A549 (cell line): Measurements from ENCODE around the gene TAX1BP1. TPM values are rescaled to one million over a fixed set of nuclear protein-coding genes. Genes with fewer than 3 reads are reported as not detected.

Experiments
- ATAC-seq, 2 experiments: fragments of 200-7000 bp in 1 of 2; fragments of >200 bp in 1 of 2; cut with Nextera tagmentation in 1 of 2; cut with Tn5 transposase in 1 of 2; 3 replicates each; pipeline versions ENCODE4 v1.8.0 to v1.9.1; 2018 to 2020; ENCODE audit warnings: mild to moderate bottlenecking in 1 of 2, moderate library complexity in 1 of 2
- CTCF ChIA-PET: fragments of 300-600 bp; sonication (Branson Sonifier 250); formaldehyde crosslinking; extraction: SDS; loops from one replicate; lab custom pipeline; 2021; ENCODE audit warnings: antibody characterized with exemption, inconsistent platforms; lab: Yijun Ruan, JAX
- POLR2A ChIA-PET: fragments of 350-600 bp; formaldehyde crosslinking; extraction: SDS; loops from one replicate; lab custom pipeline; 2021; ENCODE audit warnings: antibody characterized with exemption, inconsistent platforms; lab: Yijun Ruan, JAX
- DNase-seq, 2 experiments: peaks; one replicate each; pipeline versions ENCODE4 v3.0.0 to v3.0.0-alpha.2; 2011 to 2016; ENCODE audit warnings: low read depth in 1 of 2, low spot score in 1 of 2
- FAIRE-seq: peaks from 2 replicates; lab custom pipeline; 2011; peaks lifted over from hg19 to GRCh38; lab: Jason Lieb, UNC
- H3K27ac ChIP-seq, 2 experiments: fragments of >200 bp; sonication (Bioruptor Twin); formaldehyde crosslinking; 3 replicates each; pipeline ENCODE4 v1.5.1; 2016 to 2017
- H3K4me1 ChIP-seq: fragments of >200 bp; sonication (Bioruptor Twin); formaldehyde crosslinking; 3 replicates; pipeline ENCODE4 v1.6.1; 2016
- H3K4me2 ChIP-seq: fragments of >200 bp; sonication (Bioruptor Twin); formaldehyde crosslinking; 3 replicates; pipeline ENCODE4 v1.6.1; 2016
- H3K4me3 ChIP-seq: fragments of >200 bp; sonication (Bioruptor Twin); formaldehyde crosslinking; 3 replicates; pipeline ENCODE4 v1.5.1; 2016
- H3K9me3 ChIP-seq: fragments of >200 bp; sonication (Bioruptor Twin); formaldehyde crosslinking; 3 replicates; pipeline ENCODE4 v1.6.1; 2016
- BHLHE40 ChIP-seq: IDR thresholded peaks from 2 replicates; pipeline ENCODE4 v1.6.1; 2012; ENCODE audit warnings: low read depth, low read length, inconsistent platforms
- CBX2 ChIP-seq: fragments of 200-600 bp; sonication (generic); IDR thresholded peaks from 2 replicates; pipeline ENCODE4 v1.6.1; 2016; ENCODE audit warnings: low read depth, mild to moderate bottlenecking, borderline replicate concordance
- CEBPB ChIP-seq, 2 experiments: fragments of >200 bp in 1 of 2; sonication (Bioruptor Twin) in 1 of 2; formaldehyde crosslinking in 1 of 2; IDR thresholded peaks; 2 replicates each; pipeline ENCODE4 v1.6.1; 2012 to 2016
- CHD4 ChIP-seq: fragments of 200-600 bp; sonication (generic); IDR thresholded peaks from 2 replicates; pipeline ENCODE4 v1.6.1; 2016; ENCODE audit warnings: antibody characterized with exemption, mild to moderate bottlenecking, borderline replicate concordance
- EHF ChIP-seq: fragments of 250-450 bp; sonication (Bioruptor Pico); IDR thresholded peaks from 2 replicates; pipeline ENCODE4 v1.5.0; 2020; ENCODE audit warnings: mild to moderate bottlenecking
- FOSB ChIP-seq: fragments of 250-450 bp; sonication (Bioruptor Pico); IDR thresholded peaks from 2 replicates; pipeline ENCODE4 v1.5.0; 2020; ENCODE audit warnings: mild to moderate bottlenecking, moderate library complexity
- GATA3 ChIP-seq: IDR thresholded peaks from 2 replicates; pipeline ENCODE4 v1.6.1; 2012; ENCODE audit warnings: borderline replicate concordance
- HDAC2 ChIP-seq: fragments of 200-600 bp; sonication (generic); IDR thresholded peaks from 2 replicates; pipeline ENCODE4 v1.6.1; 2016
- HEYL ChIP-seq: fragments of 250-450 bp; sonication (Bioruptor Pico); IDR thresholded peaks from 2 replicates; pipeline ENCODE4 v1.8.0; 2021; ENCODE audit warnings: mild to moderate bottlenecking, moderate library complexity
- HOXB13 ChIP-seq: fragments of 250-450 bp; sonication (Bioruptor Pico); IDR thresholded peaks from 2 replicates; pipeline ENCODE4 v1.5.0; 2020; ENCODE audit warnings: low read depth, mild to moderate bottlenecking, moderate library complexity
- KDM5A ChIP-seq: fragments of 200-600 bp; sonication (generic); IDR thresholded peaks from 2 replicates; pipeline ENCODE4 v1.6.1; 2016; ENCODE audit warnings: antibody characterized with exemption, mild to moderate bottlenecking
- MAFK ChIP-seq: fragments of 450-650 bp; IDR thresholded peaks from 2 replicates; pipeline ENCODE4 v1.6.1; 2014; ENCODE audit not compliant: partially characterized antibody
- MAZ ChIP-seq: fragments of 150-350 bp; IDR thresholded peaks from 2 replicates; pipeline ENCODE4 v1.6.1; 2014; ENCODE audit warnings: antibody characterized with exemption, low read depth, low read length, borderline replicate concordance
- PHF8 ChIP-seq: fragments of 200-600 bp; sonication (generic); IDR thresholded peaks from 2 replicates; pipeline ENCODE4 v1.6.1; 2016; ENCODE audit warnings: low read depth, mild to moderate bottlenecking, antibody characterized with exemption, moderate library complexity, borderline replicate concordance
- POLR2A ChIP-seq: IDR thresholded peaks from 2 replicates; pipeline ENCODE4 v1.6.1; 2012; ENCODE audit warnings: mild to moderate bottlenecking, low read length
- RFX5 ChIP-seq: fragments of 450-650 bp; IDR thresholded peaks from 2 replicates; pipeline ENCODE4 v1.7.1; 2014; ENCODE audit warnings: antibody characterized with exemption, mild to moderate bottlenecking, moderate library complexity
- SMC3 ChIP-seq: fragments of >200 bp; sonication (Bioruptor Twin); formaldehyde crosslinking; IDR thresholded peaks from 3 replicates; pipeline ENCODE4 v1.6.1; 2018; ENCODE audit warnings: inconsistent platforms
- SREBF2 ChIP-seq: fragments of 450-650 bp; IDR thresholded peaks from 2 replicates; pipeline ENCODE4 v1.6.1; 2014; ENCODE audit warnings: mild to moderate bottlenecking, moderate library complexity
- TFCP2L1 ChIP-seq: fragments of 250-450 bp; sonication (Bioruptor Pico); IDR thresholded peaks from 2 replicates; pipeline ENCODE4 v1.5.0; 2021; ENCODE audit warnings: mild to moderate bottlenecking
- TP53 ChIP-seq: fragments of 250-450 bp; sonication (Bioruptor Pico); IDR thresholded peaks from 2 replicates; pipeline ENCODE4 v1.5.0; 2021; ENCODE audit warnings: mild to moderate bottlenecking, moderate library complexity
- ZNF302 ChIP-seq: fragments of 250-450 bp; sonication (Bioruptor Pico); IDR thresholded peaks from 2 replicates; pipeline ENCODE4 v1.9.0; 2021; ENCODE audit warnings: inconsistent platforms, mild to moderate bottlenecking, moderate library complexity
- ZSCAN20 ChIP-seq: fragments of 250-450 bp; sonication (Bioruptor Pico); IDR thresholded peaks from 2 replicates; pipeline ENCODE4 v1.8.0; 2022; ENCODE audit warnings: mild to moderate bottlenecking, moderate library complexity
- WGBS: methylation state at CpG from one replicate; pipeline ENCODE4 v1.1.6; 2017; ENCODE audit errors: missing lambda C conversion rate; 5-methylcytosine and 5-hydroxymethylcytosine counted together
- polyA plus RNA-seq, 4 experiments: library from polyadenylated mRNA; depleted of rRNA in 3 of 4; stranded (reverse); fragments of >200 nt; fragmentation: RNase III in 1 of 4; extraction: RNeasy Plus Mini Kit Qiagen cat#74134 plus additional on column Dnase treatment in 1 of 4; gene quantifications; 2 replicates in 3 of 4; 3 replicates in 1 of 4; pipeline ENCODE4 v1.2.3, GENCODE V29; 2011 to 2017
- TF ChIP-seq, protein P1 (sequence below): fragments of >200 bp; sonication (Bioruptor Twin); formaldehyde crosslinking; IDR thresholded peaks from 3 replicates; pipeline ENCODE4 v1.6.1; 2016
- TF ChIP-seq, protein P2 (sequence below): IDR thresholded peaks from 2 replicates; pipeline ENCODE4 v1.6.1; 2012; ENCODE audit warnings: low read depth, borderline replicate concordance
- TF ChIP-seq, protein P3 (sequence below): IDR thresholded peaks from 2 replicates; pipeline ENCODE4 v1.6.1; 2012
- TF ChIP-seq, protein P4 (sequence below): fragments of 450-650 bp; IDR thresholded peaks from 2 replicates; pipeline ENCODE4 v1.6.1; 2014; ENCODE audit warnings: antibody characterized with exemption
- TF ChIP-seq, protein P5 (sequence below): fragments of 250-450 bp; sonication (Bioruptor Pico); IDR thresholded peaks from 2 replicates; pipeline ENCODE4 v1.5.0; 2021; ENCODE audit warnings: mild to moderate bottlenecking, moderate library complexity, borderline replicate concordance
- TF ChIP-seq, protein P6 (sequence below): IDR thresholded peaks from 2 replicates; pipeline ENCODE4 v1.6.1; 2012

TAX1BP1 gene
- polyA plus RNA-seq, 2 of the 4 experiments (the other 2 are of a cell fraction): 105 to 180 TPM

DNA sequence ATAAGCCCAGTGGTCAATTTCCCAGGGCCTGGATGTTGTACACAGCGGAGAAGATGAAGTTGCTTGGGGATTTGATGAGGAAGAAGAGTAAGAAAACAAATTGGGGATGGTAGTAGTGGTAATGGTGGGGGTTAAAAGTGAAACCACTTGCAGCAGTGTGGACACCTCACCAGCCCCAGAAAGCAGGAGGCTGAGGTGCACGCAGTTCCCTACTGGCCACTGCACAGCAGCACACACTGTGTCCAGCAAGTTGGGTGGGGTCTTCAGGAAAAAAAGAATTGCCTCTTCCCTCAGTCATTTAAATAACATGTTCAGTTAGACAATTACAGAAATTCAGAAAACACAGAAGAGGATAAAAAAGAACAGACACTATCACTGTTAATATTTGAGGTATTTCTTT lies 96.6 kb downstream of the TAX1BP1 start (continued):
- TF ChIP-seq, protein P1, sequence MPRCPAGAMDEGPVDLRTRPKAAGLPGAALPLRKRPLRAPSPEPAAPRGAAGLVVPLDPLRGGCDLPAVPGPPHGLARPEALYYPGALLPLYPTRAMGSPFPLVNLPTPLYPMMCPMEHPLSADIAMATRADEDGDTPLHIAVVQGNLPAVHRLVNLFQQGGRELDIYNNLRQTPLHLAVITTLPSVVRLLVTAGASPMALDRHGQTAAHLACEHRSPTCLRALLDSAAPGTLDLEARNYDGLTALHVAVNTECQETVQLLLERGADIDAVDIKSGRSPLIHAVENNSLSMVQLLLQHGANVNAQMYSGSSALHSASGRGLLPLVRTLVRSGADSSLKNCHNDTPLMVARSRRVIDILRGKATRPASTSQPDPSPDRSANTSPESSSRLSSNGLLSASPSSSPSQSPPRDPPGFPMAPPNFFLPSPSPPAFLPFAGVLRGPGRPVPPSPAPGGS: no peak
- no peak for TF ChIP-seq KDM5A

DNA sequence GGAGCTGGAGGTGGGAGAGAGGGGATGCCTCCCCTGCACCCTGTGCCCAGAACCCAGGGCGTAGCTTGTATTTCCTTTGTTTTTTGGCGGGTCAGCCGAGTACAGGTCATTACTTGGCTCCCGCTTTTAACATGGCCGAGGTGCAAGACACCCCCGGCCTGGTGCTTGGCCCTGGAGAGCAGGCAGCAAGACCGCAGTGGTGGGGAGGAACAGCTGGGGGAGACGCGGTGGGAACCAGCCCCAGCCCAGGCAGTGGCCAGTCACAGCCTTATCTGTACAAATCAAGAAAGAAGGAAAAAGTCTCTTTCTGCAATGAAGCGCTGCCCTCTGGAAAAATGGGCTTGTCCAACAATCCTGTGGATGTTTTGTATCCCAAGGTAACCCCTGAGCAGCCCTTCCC lies 99.1 kb downstream of the TAX1BP1 start:
- ChIA-PET CTCF (interaction anchor here (0.6 to 2.3 kb wide), 7 partner anchors 10 to 603 kb away, joined by 3 to 8 read pairs (median 3); no protein-coding TSS in a partner anchor), POLR2A (no interaction called here)
- no peak overlapping the region for H3K4me2 ChIP-seq
- no peaks in the 10 kb centered on the region for H3K4me1 ChIP-seq
- 92% methylated on average over 10 of the region's 10 CpGs for WGBS
- H3K27ac ChIP-seq: no peak overlapping the region
- no peak for FAIRE-seq
- no peak overlapping the region for H3K4me3 ChIP-seq
- H3K9me3 ChIP-seq: no peaks in the 10 kb centered on the region
- no peak for TF ChIP-seq TFCP2L1
- no peak for TF ChIP-seq SMC3
- no peak for TF ChIP-seq MAFK
- TF ChIP-seq, protein P2, sequence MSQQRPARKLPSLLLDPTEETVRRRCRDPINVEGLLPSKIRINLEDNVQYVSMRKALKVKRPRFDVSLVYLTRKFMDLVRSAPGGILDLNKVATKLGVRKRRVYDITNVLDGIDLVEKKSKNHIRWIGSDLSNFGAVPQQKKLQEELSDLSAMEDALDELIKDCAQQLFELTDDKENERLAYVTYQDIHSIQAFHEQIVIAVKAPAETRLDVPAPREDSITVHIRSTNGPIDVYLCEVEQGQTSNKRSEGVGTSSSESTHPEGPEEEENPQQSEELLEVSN: no peak
- TF ChIP-seq FOSB (CRISPR knock-in tag): no peak
- no peak for TF ChIP-seq HDAC2
- TF ChIP-seq, protein P3, sequence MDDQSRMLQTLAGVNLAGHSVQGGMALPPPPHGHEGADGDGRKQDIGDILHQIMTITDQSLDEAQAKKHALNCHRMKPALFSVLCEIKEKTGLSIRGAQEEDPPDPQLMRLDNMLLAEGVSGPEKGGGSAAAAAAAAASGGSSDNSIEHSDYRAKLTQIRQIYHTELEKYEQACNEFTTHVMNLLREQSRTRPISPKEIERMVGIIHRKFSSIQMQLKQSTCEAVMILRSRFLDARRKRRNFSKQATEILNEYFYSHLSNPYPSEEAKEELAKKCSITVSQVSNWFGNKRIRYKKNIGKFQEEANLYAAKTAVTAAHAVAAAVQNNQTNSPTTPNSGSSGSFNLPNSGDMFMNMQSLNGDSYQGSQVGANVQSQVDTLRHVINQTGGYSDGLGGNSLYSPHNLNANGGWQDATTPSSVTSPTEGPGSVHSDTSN: no peak
- TF ChIP-seq ZSCAN20: no peak
- TF ChIP-seq CHD4: no peak
- no peak for TF ChIP-seq POLR2A
- TF ChIP-seq SREBF2: no peak
- TF ChIP-seq MAZ: no peak
- TF ChIP-seq CBX2: no peak
- TF ChIP-seq EHF: no peak
- TF ChIP-seq, protein P4, sequence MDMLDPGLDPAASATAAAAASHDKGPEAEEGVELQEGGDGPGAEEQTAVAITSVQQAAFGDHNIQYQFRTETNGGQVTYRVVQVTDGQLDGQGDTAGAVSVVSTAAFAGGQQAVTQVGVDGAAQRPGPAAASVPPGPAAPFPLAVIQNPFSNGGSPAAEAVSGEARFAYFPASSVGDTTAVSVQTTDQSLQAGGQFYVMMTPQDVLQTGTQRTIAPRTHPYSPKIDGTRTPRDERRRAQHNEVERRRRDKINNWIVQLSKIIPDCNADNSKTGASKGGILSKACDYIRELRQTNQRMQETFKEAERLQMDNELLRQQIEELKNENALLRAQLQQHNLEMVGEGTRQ: no peak
- no peak for TF ChIP-seq HEYL (CRISPR knock-in tag)
- TF ChIP-seq, protein P5, sequence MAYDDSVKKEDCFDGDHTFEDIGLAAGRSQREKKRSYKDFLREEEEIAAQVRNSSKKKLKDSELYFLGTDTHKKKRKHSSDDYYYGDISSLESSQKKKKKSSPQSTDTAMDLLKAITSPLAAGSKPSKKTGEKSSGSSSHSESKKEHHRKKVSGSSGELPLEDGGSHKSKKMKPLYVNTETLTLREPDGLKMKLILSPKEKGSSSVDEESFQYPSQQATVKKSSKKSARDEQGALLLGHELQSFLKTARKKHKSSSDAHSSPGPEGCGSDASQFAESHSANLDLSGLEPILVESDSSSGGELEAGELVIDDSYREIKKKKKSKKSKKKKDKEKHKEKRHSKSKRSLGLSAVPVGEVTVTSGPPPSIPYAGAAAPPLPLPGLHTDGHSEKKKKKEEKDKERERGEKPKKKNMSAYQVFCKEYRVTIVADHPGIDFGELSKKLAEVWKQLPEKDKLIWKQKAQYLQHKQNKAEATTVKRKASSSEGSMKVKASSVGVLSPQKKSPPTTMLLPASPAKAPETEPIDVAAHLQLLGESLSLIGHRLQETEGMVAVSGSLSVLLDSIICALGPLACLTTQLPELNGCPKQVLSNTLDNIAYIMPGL (CRISPR knock-in tag): no peak
- TF ChIP-seq, all 56 proteins: peak for 0
- ATAC-seq (no peak), DNase-seq (no peak)

DNA sequence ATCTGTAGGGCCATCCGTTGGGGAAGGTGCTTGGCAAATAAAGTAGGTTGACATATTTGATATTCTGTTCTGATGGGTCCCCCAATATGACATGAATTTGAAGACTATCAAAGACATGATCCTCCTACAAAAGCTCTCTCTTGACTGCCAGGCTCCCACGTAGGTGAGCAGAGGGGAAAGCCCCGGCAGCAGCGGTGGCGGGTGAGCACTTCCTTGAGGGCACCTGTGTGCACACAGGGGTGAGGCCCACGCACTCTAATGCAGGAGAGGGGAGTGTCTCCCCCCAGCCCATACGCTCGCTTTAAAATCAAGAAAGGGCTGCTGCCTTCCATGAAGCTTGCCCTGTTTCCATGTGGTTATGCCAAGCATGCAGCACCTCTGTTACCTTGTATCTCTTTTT lies 100.4 kb downstream of the TAX1BP1 start:
- no peak for FAIRE-seq
- Histone ChIP-seq H3K4me2 (no peak overlapping the region), H3K4me1 (no peaks in the 10 kb centered on the region), H3K27ac (no peak overlapping the region), H3K4me3 (no peak overlapping the region), H3K9me3 (no peaks in the 10 kb centered on the region)
- DNase-seq: no peak
- no peak for ATAC-seq
- POLR2A ChIA-PET: no interaction called here
- 94% methylated on average over 8 of the region's 8 CpGs for WGBS
- CTCF ChIA-PET: interaction anchor here (0.7 to 2.3 kb wide), 5 partner anchors 28 to 256 kb away, joined by 3 to 8 read pairs (median 3); no protein-coding TSS in a partner anchor
- no peak for TF ChIP-seq PHF8
- TF ChIP-seq, protein P5 (CRISPR knock-in tag): no peak
- TF ChIP-seq ZSCAN20: no peak
- TF ChIP-seq, protein P6, sequence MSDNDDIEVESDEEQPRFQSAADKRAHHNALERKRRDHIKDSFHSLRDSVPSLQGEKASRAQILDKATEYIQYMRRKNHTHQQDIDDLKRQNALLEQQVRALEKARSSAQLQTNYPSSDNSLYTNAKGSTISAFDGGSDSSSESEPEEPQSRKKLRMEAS: no peak
- no peak for TF ChIP-seq TP53 (CRISPR knock-in tag)
- TF ChIP-seq ZNF302: no peak
- no peak for TF ChIP-seq HDAC2
- TF ChIP-seq RFX5: no peak
- TF ChIP-seq POLR2A: no peak
- TF ChIP-seq HOXB13 (CRISPR knock-in tag): no peak
- no peak for TF ChIP-seq BHLHE40
- no peak for TF ChIP-seq SREBF2
- TF ChIP-seq CEBPB (IDR thresholded peaks at IDR 0.05): no peak
- TF ChIP-seq GATA3: no peak
